NCI-H1092 (cell line): Measurements from ENCODE around the gene ARHGEF4.

Experiments
- DNase-seq: peaks from one replicate; lab custom pipeline; 2025; lab: John Stamatoyannopoulos, UW

ARHGEF4 gene

DNA sequence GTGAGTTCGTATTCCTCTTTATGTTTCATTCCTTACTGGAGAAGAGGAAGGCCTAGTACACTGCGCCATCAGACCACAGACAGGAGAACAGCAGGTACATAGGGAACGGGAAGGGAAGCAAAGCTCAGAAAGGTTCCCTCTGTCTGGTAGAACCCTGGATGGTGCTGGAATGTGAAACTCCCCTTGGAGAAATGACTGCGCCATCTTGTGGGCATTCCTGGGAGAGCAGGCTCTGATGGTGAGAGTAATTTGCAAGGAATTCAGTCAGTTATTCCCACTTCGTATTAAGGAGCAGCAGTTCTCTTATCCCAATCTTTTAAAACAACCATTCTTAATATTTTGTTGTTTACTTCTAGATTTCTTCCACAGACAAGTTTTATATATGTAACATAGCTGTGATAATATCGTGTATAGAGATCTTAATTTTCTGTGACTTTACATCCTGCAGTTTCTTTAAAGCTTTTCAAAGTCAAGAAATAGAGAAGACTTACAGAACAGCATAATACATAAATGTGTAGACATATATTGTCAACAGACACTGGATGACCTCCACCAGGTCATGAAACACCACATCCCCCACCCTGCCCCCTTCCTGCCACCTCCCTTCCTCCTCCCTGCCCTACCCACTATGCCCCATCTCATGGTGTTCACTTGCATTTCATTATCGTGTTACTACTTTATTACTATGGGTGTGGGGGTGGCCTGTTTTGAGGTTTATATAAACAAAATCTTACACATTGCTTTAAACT lies 83.9 kb downstream of the ARHGEF4 start:
- peak; percentile 27 for DNase-seq

DNA sequence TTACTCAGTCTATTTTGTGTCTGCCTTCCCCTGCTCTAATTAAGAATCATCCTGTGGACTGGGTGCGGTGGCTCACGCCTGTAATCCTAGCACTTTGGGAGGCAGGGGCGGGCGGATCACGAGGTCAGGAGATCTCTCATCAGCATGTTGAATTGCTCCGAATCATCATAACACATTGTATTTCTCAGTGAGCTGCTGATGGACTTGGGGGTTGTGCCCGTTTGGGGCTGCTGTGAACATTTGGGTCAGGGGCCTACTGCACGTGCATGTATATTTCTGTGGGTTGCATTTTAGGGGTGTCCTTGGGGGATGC lies 84.4 kb downstream of the ARHGEF4 start:
- no peak for DNase-seq

DNA sequence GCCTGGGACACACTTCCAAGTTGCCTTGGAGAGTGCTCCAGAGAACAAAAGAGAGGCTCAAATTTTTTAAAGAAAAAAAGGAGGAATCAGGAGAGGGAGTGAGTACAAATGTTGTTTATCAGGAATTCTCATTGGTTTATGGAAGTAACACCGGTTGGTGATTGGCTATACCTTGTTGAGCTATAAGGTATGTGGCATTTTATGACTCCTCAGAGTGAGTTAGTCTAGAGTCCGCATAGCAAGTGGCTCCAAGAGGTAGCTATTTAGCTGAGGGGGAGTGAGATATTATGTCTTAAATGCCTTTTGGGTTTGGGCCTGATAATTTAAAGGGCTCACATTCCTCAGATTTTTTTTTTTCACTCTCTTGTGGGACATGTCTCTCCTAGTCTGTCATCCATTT lies 85.7 kb downstream of the ARHGEF4 start:
- no peak for DNase-seq

DNA sequence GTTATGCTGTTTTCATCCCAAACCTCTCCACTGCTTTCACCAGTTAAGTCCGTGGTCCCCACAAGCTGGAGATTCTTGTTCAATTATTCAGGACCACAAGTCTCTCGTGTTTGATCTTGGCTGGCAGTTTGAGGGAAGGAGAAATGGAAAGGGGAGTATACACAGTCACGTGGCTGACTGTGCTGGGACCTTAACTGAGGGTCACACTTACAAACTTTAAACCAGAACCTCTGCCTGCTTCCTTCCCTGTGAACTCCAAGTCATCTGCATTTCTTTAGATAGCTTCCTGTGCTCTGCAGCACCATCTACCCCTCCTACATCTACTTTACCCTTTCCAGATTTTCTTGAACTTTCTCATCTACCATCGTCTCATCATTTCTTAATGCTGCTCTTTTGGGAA lies 91.7 kb downstream of the ARHGEF4 start:
- no peak for DNase-seq

DNA sequence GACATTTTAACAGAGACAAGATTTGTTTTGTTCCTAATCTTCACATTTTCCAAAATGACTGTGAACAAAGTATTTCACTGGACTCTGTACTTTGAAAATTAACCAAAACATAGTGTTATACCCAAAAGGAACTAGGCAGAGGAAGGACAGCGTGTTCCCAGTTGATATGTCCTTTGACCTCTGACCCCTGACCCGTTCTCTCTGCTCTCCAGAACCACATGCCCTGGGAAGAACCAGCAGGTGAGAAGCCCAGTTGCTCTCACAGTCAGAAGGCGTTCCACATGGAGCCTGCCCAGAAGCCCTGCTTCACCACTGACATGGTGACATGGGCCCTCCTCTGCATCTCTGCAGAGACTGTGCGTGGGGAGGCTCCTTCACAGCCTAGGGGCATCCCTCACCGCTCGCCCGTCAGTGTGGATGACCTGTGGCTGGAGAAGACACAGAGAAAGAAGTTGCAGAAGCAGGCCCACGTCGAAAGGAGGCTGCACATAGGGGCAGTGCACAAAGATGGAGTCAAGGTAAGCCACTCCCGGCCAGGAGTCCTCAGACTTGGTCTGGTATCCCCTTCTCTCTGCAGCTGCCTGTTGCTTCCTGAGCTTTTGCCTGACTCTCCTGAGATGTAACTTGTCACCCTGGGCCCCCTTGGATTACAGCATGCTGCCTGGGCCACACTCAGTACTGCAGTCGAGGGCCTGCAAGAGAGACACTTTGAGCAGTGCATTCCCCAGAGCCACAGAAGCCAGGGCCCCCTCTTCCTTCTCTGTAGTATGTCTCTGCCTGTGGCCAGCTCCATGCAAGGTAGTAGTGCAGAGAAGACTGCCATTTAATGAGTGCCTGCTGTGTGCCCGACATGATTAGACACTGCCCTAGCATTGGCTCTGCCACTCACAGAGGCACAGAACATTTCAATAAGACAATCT lies 94.3 kb downstream of the ARHGEF4 start:
- no peak for DNase-seq

DNA sequence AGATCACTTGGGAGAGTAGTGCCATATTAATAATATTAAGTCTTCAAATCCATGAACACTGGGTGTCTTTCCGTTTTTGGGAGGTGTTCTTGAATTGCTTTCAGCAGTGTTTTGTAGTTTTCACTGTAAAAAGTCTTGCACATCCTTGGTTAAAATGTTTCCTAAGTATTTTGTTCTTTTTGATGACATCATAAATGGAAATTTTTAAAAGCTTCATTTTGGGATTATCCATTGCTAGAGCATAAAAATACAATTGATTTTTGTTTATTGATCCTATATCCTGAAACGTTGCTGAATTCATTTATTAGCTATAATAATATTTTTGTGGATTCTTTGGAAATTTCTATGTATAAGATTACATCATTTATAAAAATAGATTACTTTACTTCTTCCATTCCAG lies 96.8 kb downstream of the ARHGEF4 start:
- no peak for DNase-seq

DNA sequence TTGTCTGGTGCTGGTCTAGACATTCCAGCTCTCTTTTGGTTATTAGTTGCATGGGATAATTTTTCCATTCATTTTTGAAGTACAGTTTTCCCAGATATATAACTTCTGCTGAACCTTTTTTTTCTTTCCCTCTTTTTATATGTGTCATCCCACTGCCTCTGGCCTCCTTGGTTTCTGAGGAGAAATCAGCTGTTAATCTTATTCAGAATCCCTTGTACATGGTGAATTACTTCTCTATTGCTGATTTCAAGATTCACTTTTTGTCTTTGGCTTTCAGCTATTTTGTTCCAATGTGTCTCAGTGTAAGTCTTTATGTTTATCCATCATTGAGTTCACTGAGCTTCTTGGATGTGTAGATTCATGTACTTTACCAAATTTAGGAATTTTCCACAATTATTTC lies 99.7 kb downstream of the ARHGEF4 start:
- no peak for DNase-seq

DNA sequence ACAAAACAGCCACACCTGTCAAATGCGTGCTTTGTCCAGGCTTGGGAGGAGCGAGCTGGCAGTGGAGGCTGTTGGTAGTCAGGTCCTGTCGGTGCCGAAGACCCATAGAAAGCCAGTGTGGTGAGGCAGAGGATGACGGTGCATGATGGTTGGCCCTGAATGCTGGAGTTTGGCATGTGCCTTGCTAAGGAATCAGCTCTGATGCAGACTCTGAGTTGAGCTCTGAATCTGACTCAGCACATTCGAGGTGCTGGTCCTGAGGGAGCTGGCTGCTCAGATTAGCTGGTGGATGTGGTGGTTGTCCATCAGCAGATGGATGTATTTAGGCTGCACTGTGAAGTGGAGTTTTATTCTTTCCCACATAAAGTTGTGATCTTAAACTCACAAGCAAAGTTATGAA lies 111.3 kb downstream of the ARHGEF4 start:
- DNase-seq, result no peak

DNA sequence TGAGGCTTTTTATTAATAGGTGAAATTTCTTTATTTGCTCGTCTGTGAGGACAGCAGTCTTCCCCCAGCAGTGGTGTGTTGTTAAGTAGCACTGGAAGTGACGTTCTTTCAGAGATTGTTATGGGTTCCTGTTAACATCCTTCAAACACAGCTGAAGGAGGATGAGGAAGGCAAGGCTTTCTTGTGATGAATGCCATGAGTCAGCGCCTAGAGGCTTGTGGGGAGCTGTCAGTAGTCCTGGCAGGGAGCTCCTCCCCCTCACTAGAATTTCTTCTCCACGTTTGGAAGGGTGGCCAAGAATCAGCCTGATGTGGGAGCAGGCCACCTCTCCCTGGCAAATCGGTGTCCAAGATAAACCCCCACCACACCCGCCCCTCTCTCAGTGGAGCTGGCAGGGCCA lies 113.2 kb downstream of the ARHGEF4 start:
- no peak for DNase-seq

DNA sequence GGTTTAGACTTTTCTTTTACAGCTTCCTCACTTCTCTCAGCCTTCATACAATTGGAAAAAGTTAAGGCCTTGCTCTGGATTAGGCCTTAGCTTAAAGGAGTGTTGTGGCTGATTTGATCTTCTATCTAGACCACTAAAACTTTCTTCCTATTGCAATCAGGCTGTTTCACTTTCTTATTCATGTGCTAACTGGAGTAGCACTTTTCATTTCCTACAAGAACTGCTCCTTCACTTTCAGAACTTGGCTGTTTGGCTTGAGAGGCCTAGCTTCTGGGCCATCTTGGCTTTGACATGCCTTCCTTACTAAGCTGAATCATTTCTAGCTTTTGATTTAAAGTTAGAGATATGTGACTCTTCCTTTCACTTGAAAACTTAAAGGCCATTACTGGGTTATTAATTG lies 114.3 kb downstream of the ARHGEF4 start:
- DNase-seq, result no peak

DNA sequence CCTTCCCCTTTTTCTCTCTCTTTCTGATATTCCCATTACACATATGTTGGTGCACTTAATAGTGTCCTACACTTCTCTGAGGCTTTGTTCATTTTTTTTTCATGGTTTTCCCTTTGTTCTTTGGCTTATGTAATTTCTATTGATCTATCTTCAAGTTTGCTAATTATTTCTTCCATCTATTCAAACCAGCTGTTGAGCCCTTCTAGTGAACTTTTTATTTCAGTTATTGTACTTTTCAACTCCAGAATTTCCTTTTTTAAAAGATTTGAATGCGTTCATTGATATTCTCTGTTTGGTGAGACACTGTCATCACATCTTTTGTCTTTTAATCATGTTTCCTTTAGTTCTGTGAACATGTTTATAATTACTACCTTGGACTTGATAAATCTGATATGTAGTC lies 118.2 kb downstream of the ARHGEF4 start:
- no peak for DNase-seq

DNA sequence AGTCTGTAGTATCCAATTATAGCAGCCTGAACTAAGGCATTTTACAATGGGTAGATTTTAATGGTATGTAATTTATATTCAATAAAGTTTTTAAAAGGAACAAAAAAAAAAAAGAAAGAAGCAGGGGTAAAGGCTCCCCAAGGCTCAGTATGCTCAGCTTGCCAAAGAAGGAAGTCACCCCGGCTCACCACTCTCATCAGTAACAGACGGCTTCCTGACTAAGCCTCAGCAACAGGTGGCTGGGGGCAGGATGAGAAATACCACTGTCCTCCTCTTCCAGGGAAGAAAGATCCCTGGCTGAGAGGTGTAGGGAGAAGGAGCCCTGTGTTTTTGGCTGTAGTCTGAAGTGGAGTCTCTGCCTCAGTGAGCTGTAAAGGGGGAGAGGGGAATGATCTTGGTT lies 121.2 kb downstream of the ARHGEF4 start:
- DNase-seq, result no peak

DNA sequence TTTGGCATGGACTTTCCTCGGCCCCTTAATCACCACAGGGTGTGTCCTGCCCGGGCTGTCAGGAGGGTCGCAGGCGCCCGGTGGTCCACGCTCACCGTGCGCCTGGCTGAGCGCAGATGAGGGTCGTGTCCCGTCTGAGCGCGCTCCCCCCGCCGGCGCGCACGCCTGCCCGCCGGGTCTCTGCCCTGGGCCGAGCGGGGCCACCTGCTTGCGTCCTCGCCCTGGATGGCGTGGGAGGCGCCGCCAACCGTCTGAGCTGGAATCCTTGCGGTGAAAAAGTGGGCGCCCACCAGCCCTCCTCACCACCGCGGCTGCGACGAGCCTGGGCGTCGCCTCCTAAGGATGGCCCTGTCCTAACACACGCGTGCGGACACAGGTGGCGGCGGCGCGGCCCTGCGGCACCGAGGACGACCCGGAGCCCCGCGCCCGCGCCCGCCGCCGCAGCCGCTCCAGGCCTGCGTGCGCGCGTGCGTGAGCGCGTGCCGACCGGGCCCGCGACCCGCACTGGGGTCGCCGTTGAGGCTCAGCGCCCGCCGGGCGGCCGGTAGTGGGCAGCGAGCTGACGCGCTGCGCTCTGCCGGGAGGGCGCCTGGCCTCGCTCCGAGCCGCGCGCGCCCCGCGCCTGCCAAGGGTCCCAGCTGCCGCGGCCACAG lies 126.6 kb downstream of the ARHGEF4 start:
- no peak for DNase-seq

DNA sequence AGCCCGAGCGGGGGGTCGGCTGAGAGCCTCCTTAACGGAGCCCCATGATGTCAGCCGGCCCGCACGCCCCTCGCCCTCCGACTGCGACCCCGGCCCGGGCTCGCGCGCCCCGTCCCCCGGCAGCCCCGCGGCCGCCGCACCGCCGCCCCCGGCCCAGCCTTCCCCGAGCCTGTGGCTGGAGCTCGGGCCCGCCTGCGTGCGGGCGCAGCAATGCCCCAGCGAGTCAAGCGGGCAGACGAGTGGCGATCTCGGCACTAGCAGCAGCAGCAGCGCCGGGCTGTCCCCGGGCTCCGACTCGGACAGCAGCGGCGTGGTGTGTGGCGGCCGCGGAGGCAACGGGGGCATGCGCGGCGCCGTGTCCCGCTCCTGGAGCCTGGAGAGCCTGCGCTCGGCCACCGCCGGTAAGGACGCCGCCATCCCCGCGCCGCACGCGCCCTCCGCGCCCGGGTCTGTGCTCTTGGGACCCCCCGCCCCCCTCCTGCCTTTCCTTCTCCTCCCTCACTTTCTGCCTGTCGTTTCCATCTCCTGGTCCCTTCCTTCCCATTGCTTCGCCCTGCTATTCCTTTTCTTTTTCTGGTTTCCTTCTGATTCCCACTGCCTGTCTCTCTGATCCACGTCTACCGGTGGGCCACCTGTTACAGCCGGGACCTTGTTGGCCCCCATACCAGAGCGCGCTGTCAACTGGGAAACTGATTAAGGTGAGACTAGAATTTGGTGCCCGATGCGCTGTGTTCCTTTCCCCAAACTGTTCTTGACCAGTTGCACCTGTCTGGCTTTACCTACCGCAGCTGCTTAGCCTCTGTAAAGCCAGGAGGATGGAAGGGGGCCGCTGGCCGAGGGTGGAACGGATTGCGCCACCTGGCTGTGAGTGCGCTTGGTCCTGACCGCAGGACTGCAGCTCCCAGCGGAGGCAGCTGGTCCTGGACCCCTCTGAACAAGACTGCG lies 127.4 kb downstream of the ARHGEF4 start:
- DNase-seq, result peak; percentile 1

DNA sequence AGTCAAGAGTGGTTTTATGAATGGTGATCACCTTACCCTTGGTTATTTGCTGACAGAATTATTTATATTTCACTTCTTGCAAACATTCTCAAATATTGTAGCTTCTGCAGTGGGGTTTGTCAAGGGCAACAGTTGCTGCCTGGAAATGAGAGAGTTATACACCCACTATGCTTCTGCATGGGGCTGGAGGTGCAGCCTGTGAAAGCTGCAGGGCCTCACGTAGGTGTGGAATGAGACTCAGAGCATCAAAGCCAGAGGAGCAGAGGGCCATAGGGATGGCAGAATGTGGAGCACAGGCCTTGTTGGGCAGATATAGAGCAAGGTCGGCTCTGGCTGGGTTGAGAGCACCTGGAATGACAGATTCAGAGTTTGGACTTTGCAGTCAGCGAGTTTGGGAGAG lies 128.2 kb downstream of the ARHGEF4 start:
- DNase-seq, result no peak

DNA sequence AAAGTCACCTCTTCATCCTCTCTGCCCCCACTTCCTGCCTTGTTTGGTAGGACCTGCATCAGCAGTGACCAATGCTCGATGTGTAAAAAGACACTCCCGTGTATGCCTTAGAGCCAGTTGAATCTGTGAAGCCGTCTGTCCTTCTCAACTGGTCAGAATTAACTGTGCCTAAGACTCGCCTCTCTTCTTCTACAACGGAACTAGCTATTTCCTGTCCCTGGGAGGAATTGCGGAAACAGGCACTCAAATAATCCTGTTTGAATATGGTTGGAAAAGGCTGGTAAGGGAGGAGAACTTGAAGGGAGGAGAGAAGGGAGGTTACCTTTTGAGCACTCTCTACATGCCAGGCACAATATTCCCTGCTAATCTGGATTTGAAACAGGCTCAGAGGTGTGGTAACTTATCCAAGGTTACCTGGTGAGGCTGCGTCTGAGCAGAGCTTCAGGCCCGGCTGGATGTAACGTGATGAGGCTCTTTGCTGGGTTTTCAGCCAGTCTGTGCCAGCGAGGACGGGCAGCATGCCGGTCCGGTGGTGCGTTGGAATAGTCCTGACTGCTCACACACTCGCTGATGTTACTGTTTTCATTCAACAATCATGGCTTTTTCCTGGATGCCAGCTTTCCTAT lies 129.5 kb downstream of the ARHGEF4 start:
- no peak for DNase-seq

DNA sequence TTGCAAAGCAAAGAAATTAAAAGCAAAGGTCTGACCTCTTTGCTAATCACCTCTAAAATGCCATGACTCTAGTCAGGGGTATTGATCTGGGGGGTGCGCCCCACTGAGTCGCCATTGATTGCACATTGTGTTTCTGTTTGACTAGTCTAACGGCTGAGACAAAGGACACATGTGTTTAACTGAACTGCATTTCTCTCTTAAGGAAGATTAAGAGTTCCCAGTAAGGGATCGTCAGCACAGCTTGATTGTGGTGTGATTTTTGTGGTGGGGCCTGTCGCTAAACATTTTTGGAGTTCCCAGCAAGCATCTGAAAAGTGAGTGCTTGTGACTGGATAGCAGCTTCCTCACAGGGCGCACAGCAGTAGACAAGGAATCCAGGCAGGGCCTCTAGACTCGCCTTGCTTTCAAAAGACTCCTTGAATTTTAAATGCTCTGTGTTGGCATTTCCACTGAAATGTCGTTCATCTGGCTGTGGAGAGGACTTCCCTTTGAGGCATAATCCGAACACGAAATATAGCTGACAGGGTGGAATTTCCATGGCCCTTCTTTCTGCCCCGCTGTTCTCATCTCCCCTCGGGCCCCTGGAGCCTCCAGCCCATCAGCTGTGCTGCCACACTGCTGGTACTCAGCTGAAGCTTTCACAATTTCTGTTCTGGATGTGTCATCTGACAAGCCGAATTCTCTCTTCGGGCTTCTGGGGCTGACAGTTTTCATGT lies 130.2 kb downstream of the ARHGEF4 start:
- DNase-seq, result no peak

DNA sequence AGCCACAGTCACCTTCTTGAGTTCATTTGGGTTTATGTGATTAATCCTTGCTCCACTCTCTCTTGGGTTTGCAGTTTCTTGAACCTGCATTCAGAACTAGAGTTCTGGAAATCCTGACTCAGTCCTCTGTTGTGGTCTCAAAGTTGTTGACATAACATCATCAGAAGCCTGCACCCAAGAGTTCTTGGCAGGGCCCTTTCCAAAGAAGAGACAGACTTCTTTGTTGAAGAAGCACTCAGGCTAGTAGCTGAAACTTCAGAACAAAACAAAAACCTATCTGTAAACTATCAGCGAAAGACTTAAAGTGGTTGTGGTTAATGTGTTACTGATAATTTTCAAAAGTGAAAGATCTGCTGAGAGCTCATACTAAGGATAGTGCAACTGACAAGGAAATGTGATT lies 135.7 kb downstream of the ARHGEF4 start:
- DNase-seq, result no peak

DNA sequence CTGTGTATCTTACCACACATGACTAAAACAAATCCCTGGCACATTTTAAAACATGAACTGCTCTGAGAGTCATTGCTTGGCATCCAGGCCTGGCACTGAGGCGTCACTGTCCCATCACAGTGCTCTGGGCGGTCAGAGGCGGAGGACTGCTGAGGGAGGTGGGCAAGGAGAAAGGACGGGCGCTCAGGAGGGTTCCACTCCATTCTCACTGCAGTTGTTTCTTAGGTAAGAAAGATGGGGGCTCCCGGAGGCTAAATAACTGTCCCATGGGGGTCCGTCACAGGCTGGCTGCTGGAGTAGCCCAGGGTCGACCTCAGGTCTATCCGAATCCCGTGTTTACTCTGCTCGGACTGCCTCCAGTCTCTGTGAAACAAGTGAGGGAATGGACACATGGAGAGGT lies 139.0 kb downstream of the ARHGEF4 start:
- no peak for DNase-seq

DNA sequence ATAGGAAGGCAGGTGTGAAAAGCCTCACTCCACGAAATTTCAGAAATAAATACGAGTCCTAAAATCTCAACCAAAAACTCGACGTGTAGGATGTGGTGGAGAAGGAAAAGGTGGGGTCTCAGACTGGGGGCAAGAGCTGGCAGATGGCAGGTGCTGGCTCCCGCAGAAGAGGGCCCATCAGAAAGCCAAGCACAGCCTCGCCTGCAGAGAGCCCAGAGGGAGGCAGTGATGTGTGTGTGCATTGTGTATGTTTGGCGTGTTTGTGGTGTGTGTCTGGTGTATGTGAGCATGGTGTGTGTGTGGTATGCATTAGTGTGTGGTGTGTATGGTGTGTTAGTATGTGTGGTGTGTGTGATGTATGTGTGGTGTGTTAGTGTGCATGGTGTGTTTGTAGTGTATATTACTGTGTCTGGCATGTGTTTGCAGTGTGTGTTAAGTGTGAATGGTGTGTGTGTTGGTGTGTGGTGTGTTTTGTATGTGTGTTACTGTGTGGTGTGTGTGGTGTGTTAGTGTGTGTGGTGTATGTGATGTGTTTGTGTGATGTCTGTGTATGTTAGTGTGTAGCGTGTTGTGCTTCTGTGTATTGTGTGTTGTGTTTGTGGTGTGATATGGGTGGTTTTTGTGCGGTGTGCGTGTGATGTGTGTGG lies 140.0 kb downstream of the ARHGEF4 start:
- DNase-seq, result no peak
